Measurements from ENCODE around the gene FHIT. TPM values are rescaled to one million over a fixed set of nuclear protein-coding genes. Genes with fewer than 3 reads are reported as not detected.

The FHIT gene
- total RNA-seq, 1 donor from 2014 or later: 16.1 TPM

DNA sequence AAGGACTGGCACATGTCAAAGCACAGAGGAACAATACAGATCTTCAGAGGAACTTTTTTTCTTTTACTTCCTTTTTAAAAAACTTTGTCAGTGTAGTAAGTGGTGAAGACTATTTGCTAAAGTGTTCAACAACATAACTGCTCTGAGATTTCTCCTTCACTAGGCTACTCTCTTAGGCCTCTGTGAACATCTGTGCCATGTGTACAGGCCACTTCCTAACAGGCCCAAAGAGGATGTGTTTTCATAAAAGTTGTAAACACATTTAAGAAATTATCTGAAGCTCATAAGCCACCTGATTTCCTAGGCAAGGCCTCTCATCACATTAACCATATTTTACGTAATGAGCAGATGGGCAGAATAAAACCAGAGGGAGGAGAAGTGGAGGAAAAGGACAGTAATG, 235.4 kb downstream of the FHIT start:
- Mint-ChIP-seq H3K9me3 (ENCODE audit: low read depth) (peaks cover 6% of the 10 kb centered on the region), H3K4me1 (ENCODE audit: low read depth) (peaks cover 7% of the 10 kb centered on the region), H3K4me3 (ENCODE audit: low read depth) (no peak overlapping the region), H3K36me3 (ENCODE audit: insufficient read depth) (peaks cover 5% of the 10 kb centered on the region), H3K27me3 (no peaks in the 10 kb centered on the region), H3K27ac (no peak overlapping the region)
- no peak for DNase-seq (ENCODE audit: low spot score, unreplicated experiment)
- TF ChIP-seq, protein P1, sequence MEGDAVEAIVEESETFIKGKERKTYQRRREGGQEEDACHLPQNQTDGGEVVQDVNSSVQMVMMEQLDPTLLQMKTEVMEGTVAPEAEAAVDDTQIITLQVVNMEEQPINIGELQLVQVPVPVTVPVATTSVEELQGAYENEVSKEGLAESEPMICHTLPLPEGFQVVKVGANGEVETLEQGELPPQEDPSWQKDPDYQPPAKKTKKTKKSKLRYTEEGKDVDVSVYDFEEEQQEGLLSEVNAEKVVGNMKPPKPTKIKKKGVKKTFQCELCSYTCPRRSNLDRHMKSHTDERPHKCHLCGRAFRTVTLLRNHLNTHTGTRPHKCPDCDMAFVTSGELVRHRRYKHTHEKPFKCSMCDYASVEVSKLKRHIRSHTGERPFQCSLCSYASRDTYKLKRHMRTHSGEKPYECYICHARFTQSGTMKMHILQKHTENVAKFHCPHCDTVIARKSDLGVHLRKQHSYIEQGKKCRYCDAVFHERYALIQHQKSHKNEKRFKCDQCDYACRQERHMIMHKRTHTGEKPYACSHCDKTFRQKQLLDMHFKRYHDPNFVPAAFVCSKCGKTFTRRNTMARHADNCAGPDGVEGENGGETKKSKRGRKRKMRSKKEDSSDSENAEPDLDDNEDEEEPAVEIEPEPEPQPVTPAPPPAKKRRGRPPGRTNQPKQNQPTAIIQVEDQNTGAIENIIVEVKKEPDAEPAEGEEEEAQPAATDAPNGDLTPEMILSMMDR (IDR thresholded peaks at IDR 0.05; ENCODE audit: unreplicated experiment): no peak

DNA sequence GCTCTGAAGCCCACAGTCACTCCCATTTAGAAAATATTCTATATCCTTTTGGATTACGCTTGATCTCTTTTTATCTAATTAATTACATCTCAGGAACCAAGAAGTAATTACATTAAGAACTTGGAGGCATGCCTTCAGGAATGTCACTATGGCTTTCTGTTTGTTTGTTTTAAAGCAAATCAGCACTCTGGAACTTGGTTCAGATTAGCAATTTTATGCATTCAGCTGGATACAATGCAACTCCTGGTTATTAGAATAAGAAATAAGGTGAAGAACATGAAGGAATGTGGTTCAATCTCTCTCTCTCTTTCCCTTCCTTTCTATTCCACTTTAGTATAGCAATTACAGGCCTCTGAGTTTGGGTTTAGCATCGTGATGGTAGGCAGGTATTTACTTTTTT, 235.8 kb downstream of the FHIT start:
- no peak overlapping the region for H3K27ac Mint-ChIP-seq
- no peak for DNase-seq (ENCODE audit: low spot score, unreplicated experiment)
- H3K4me3 Mint-ChIP-seq (ENCODE audit: low read depth): no peak overlapping the region
- TF ChIP-seq, protein P1 (IDR thresholded peaks at IDR 0.05; ENCODE audit: unreplicated experiment): no peak
- peaks cover 7% of the 10 kb centered on the region for H3K4me1 Mint-ChIP-seq (ENCODE audit: low read depth)
- peaks cover 1% of the 10 kb centered on the region for H3K9me3 Mint-ChIP-seq (ENCODE audit: low read depth)
- H3K27me3 Mint-ChIP-seq: no peaks in the 10 kb centered on the region
- peaks cover 2% of the 10 kb centered on the region for H3K36me3 Mint-ChIP-seq (ENCODE audit: insufficient read depth)

DNA sequence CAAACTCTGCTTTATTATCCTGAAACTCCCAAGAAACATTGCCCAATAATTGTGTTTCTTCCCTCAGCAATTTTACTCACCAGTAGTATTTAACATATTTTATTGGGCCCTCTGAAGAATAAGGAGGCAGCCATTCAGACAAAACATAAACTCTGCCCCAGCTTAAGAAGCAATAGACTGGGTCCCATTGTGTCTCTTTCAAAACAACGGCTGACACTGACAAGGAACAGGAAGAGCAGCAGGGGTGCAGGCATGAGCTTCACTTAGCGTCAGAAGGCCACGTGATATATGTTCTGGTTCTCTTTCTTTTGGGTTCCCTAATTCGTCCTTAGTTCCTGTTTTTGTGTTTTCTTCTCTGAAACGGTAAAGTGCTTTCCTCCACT, 242.3 kb downstream of the FHIT start:
- TF ChIP-seq, protein P1 (IDR thresholded peaks at IDR 0.05; ENCODE audit: unreplicated experiment): no peak
- no peaks in the 10 kb centered on the region for H3K36me3 Mint-ChIP-seq (ENCODE audit: insufficient read depth)
- H3K27ac Mint-ChIP-seq: no peak overlapping the region
- no peaks in the 10 kb centered on the region for H3K9me3 Mint-ChIP-seq (ENCODE audit: low read depth)
- no peaks in the 10 kb centered on the region for H3K27me3 Mint-ChIP-seq
- DNase-seq (ENCODE audit: low spot score, unreplicated experiment): no peak
- H3K4me3 Mint-ChIP-seq (ENCODE audit: low read depth): no peak overlapping the region
- peaks cover 4% of the 10 kb centered on the region for H3K4me1 Mint-ChIP-seq (ENCODE audit: low read depth)

DNA sequence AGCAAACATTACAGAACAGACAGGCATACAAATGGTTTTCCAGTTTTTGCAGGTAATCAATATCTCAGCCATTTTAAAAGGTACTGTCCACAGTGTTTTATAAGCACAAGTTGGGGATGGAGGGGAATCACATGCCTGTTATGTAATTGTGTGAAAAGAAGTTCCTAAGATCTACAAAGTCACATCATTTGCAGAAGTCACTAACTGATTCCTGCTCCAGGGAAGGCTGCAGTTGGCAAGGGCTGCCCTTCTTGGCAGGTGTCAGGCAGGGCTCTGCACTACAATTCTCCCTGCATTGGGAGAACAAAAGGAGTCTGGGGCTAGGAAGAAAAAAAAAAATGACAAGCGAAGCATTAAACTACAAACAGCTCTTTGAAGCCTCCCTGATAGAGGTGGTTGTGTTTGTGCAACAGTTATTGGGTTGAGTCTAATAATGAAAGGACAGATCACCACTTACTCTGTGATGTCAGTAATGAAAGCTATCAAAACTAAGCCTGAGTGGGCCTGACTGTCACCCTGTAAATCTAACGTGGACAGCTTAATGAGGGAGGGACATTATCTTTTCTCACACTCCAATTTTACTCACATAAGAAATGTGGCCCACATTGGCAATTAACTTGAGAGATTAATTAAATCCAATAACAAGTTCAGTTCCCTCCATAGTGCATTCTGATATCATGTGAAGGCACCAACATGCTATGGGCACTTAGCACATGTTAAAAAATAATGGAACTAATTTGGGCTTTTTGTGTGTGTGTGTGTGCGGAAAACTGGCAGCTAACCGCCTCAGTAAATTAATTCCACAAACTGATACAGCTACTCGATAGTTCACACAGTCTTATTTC, 242.9 kb downstream of the FHIT start:
- Mint-ChIP-seq H3K36me3 (ENCODE audit: insufficient read depth) (no peaks in the 10 kb centered on the region), H3K27me3 (no peaks in the 10 kb centered on the region), H3K4me3 (ENCODE audit: low read depth) (no peak overlapping the region), H3K9me3 (ENCODE audit: low read depth) (no peaks in the 10 kb centered on the region), H3K27ac (no peak overlapping the region), H3K4me1 (ENCODE audit: low read depth) (peaks cover 4% of the 10 kb centered on the region)
- TF ChIP-seq, protein P1 (IDR thresholded peaks at IDR 0.05; ENCODE audit: unreplicated experiment): no peak
- no peak for DNase-seq (ENCODE audit: low spot score, unreplicated experiment)

DNA sequence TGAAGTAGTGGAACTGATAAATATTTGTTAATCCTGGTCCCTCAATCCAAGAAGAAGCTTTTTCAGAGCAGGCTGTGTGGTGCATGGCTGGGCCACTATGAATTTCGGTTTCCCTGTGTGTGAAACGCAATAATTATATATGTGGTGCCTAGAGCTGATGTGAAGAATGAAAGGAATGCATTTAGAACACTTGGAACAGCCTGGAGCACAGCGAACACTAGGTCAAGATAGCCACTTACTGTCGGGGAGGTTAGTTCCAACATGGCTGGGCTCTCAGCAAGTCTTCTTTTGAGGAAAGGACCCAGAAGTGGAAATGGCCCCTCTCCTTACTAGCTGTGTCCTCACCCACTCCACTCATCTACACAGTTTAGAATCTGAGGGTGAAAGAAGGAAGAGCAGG, 245.7 kb downstream of the FHIT start:
- DNase-seq (ENCODE audit: low spot score, unreplicated experiment): no peak
- no peaks in the 10 kb centered on the region for H3K9me3 Mint-ChIP-seq (ENCODE audit: low read depth)
- TF ChIP-seq, protein P1 (IDR thresholded peaks at IDR 0.05; ENCODE audit: unreplicated experiment): no peak
- H3K4me3 Mint-ChIP-seq (ENCODE audit: low read depth): no peak overlapping the region
- no peak overlapping the region for H3K27ac Mint-ChIP-seq
- no peaks in the 10 kb centered on the region for H3K27me3 Mint-ChIP-seq
- no peaks in the 10 kb centered on the region for H3K36me3 Mint-ChIP-seq (ENCODE audit: insufficient read depth)
- H3K4me1 Mint-ChIP-seq (ENCODE audit: low read depth): peaks cover 4% of the 10 kb centered on the region
